Heart left ventricle (tissue), 16 donors: ENCODE data around the gene FAM20C. TPM values are rescaled to one million over a fixed set of nuclear protein-coding genes. Genes with fewer than 3 reads are reported as not detected.

Experiments used
- ATAC-seq, 4 donors: fragments of 200-7000 bp; cut with Tn5 transposase; one replicate each; pipeline ENCODE4 v1.9.1; 2020 to 2022; ENCODE audit warnings: moderate library complexity in 4 of 4, mild to moderate bottlenecking in 3 of 4, moderate number of reproducible peaks in 1 of 4
- DNase-seq, 5 donors: peaks; one replicate each; pipeline ENCODE4 v3.0.0-alpha.2; 2020
- H3K27ac ChIP-seq, 12 donors: fragments of 200-600 bp; sonication (generic) in 4 of 12; one replicate each; pipeline versions ENCODE4 v1.5.0 to v1.8.0; 2016 to 2022; ENCODE audit warnings: mild to moderate bottlenecking in 2 of 12
- H3K27me3 ChIP-seq, 9 donors: fragments of 200-600 bp; sonication (generic) in 2 of 9; one replicate each; pipeline versions ENCODE4 v1.5.1 to v1.8.0; 2016 to 2022; ENCODE audit warnings: mild to moderate bottlenecking in 3 of 9
- H3K36me3 ChIP-seq, 9 donors: fragments of 200-600 bp; sonication (generic) in 2 of 9; one replicate each; pipeline versions ENCODE4 v1.5.0 to v1.8.0; 2018 to 2022; ENCODE audit warnings: mild to moderate bottlenecking in 2 of 9
- H3K4me1 ChIP-seq, 12 donors: fragments of 200-600 bp; sonication (generic) in 4 of 12; one replicate each; pipeline versions ENCODE4 v1.5.0 to v1.8.0; 2016 to 2022; ENCODE audit warnings: mild to moderate bottlenecking in 3 of 12
- H3K4me3 ChIP-seq, 12 donors: fragments of 200-600 bp; sonication (generic) in 4 of 12; one replicate each; pipeline versions ENCODE4 v1.5.0 to v1.8.0; 2017 to 2022; ENCODE audit warnings: mild to moderate bottlenecking in 9 of 12, moderate library complexity in 4 of 12
- H3K9me3 ChIP-seq, 12 donors: fragments of 200-600 bp; sonication (generic) in 4 of 12; one replicate each; pipeline versions ENCODE4 v1.5.0 to v1.8.0; 2016 to 2022; ENCODE audit warnings: mild to moderate bottlenecking in 1 of 12
- CTCF ChIP-seq, 12 donors: fragments of 200-600 bp; sonication (generic) in 4 of 12; IDR thresholded peaks; one replicate each; pipeline versions ENCODE4 v1.5.0 to v1.8.0; 2018 to 2022; ENCODE audit warnings: antibody characterized with exemption in 12 of 12, mild to moderate bottlenecking in 5 of 12
- POLR2A ChIP-seq, 2 donors: fragments of 450-650 bp; IDR thresholded peaks; one replicate each; pipeline ENCODE4 v1.6.1; 2017; ENCODE audit warnings: antibody characterized with exemption in 2 of 2, mild to moderate bottlenecking in 2 of 2, moderate library complexity in 2 of 2
- WGBS, 4 donors: extraction: QIAGEN DNeasy Blood & Tissue Kit in 2 of 4; methylation state at CpG; one replicate each; pipeline versions ENCODE4 v1.1.5 to v1.1.7; 2013 to 2018; 5-methylcytosine and 5-hydroxymethylcytosine counted together
- intact Hi-C, 10 donors: fragments of 100-400 bp; cut with DNase I; formaldehyde crosslinking; loops; one replicate each; pipeline versions ENCODE4 v1.11.1 to v1.14.2; 2022
- polyA plus RNA-seq, 2 donors: library from polyadenylated mRNA; stranded (reverse); fragments of 200-250 nt; gene quantifications; one replicate each; pipeline ENCODE4 v1.2.3, GENCODE V29; 2013
- total RNA-seq, 9 donors: library from RNA; depleted of rRNA in 2 of 9; stranded (reverse); fragments of >200 nt in 2 of 9; fragmentation: NEBNext Ultra II Directional in 3 of 9; extraction: Animal tissue kit (Norgen Biotek cat#: 25700) in 3 of 9; gene quantifications; one replicate each; pipeline versions ENCODE4 v1.1.0 to v1.2.4, GENCODE V29; 2016 to 2023
- donor health status: ischemic (EF 13 %, LVEDD 7.1; RV severe dilation, severe dysfunction).
- donor health status: healthy with polysubstance abuse.
- donor health status: DM: no; HTN: yes; CAD: no.
- donor health status: DM: no; HTN: no; CAD: no.
- donor health status: ischemic (EF 25% LVEDD 6.9; RV normal size, moderate dysfunction).
- donor health status: ischemic (EF 25% LVEDD 5.7; RV mildly dilated, moderate dysfunction).
- donor health status: healthy.
- donor health status: DM: yes; HTN: yes; CAD: no.
- donor health status: ischemic (EF 35%, LVEDD 5.7; RV mildly dilated, moderate dysfunction).
- donor health status: nonischemic (EF 11% LVEDD 7.7; RV severe dilation, severe dysfunction).
- donor health status: DM: yes; HTN: yes; CAD: no.
- donor health status: PGD.
- donor health status: ischemic (EF 29% LVEDD 5.4; RV normal size, mild dysfunction).
- donor health status: nonischemic (EF 23%, LVEDD 6.1; RV moderate dilation, normal function).

The FAM20C gene
- total and polyA plus RNA-seq, 11 donors, result 11.1 to 52.0 (median 21.0) TPM

- H3K27ac ChIP-seq, result no peak overlapping the region
These were observed 20.4 kb upstream of the FAM20C start for GRCh38 chr7:171912-172515.

GRCh38 chr7:173209-173918, 19.0 kb upstream of the FAM20C start:
- DNase-seq (no peak), ATAC-seq (no peak)
- 85 to 88% (median 85%) methylated on average over 24 to 29 of the region's 29 CpGs for WGBS, 4 donors
- H3K4me1 ChIP-seq, result peaks cover 0 to 12% (median 0%) of the 10 kb centered on the region in 12 donors
- H3K9me3 ChIP-seq, result no peaks in the 10 kb centered on the region
- intact Hi-C loops, result no loop called here
- no peak overlapping the region for H3K4me3 ChIP-seq
- H3K36me3 ChIP-seq, result no peaks in the 10 kb centered on the region
- no peaks in the 10 kb centered on the region for H3K27me3 ChIP-seq
- no peak for TF ChIP-seq POLR2A (IDR thresholded peaks at IDR 0.05)
- no peak for TF ChIP-seq CTCF (IDR thresholded peaks at IDR 0.05)
- no peak overlapping the region for H3K27ac ChIP-seq

More at GRCh38 chr7:171912-172515, 20.4 kb upstream of the FAM20C start:
- Histone ChIP-seq H3K4me1 (peaks cover 0 to 12% (median under 1%) of the 10 kb centered on the region in 12 donors), H3K36me3 (no peaks in the 10 kb centered on the region), H3K4me3 (no peak overlapping the region), H3K9me3 (no peaks in the 10 kb centered on the region), H3K27me3 (peaks cover 0 to 3% (median 0%) of the 10 kb centered on the region in 9 donors)
- DNase-seq, result peak in 2 of 5 donors; percentile 3 to 24
- no peak for ATAC-seq
- 85 to 95% (median 91%) methylated on average over 13 to 16 of the region's 16 CpGs for WGBS, 4 donors
- no peak for TF ChIP-seq POLR2A (IDR thresholded peaks at IDR 0.05)
- no peak for TF ChIP-seq CTCF (IDR thresholded peaks at IDR 0.05)
- intact Hi-C loops, result no loop called here

GRCh38 chr7:174716-175115, 17.7 kb upstream of the FAM20C start:
- intact Hi-C loops, result no loop called here
- TF ChIP-seq POLR2A (IDR thresholded peaks at IDR 0.05) (no peak), CTCF (IDR thresholded peaks at IDR 0.05) (no peak)
- DNase-seq, result no peak
- H3K9me3 ChIP-seq, result no peaks in the 10 kb centered on the region
- no peak for ATAC-seq
- H3K27ac ChIP-seq, result peak overlapping the region in 2 of 12 donors; percentile 12 to 60
- 55 to 60% (median 57%) methylated on average over 2 of the region's 2 CpGs for WGBS, 4 donors
- H3K27me3 ChIP-seq, result no peaks in the 10 kb centered on the region
- H3K4me3 ChIP-seq, result no peak overlapping the region
- H3K36me3 ChIP-seq, result no peaks in the 10 kb centered on the region
- peaks cover 0 to 21% (median 3%) of the 10 kb centered on the region in 12 donors for H3K4me1 ChIP-seq

GRCh38 chr7:175955-176354, 16.4 kb upstream of the FAM20C start:
- DNase-seq (no peak), ATAC-seq (no peak)
- intact Hi-C loops, result no loop called here
- Histone ChIP-seq H3K27ac (no peak overlapping the region), H3K36me3 (no peaks in the 10 kb centered on the region), H3K4me3 (no peak overlapping the region), H3K9me3 (no peaks in the 10 kb centered on the region), H3K4me1 (peaks cover 0 to 29% (median 9%) of the 10 kb centered on the region in 12 donors), H3K27me3 (no peaks in the 10 kb centered on the region)
- WGBS, 4 donors, result 89 to 95% (median 93%) methylated on average over 11 of the region's 11 CpGs
- no peak for TF ChIP-seq CTCF (IDR thresholded peaks at IDR 0.05)
- no peak for TF ChIP-seq POLR2A (IDR thresholded peaks at IDR 0.05)
